IPS DF 6.9 (cell line): ENCODE measurements around the gene ADAMTSL2.

ENCODE experiments used
- DNase-seq: peaks from one replicate; pipeline ENCODE4 v3.0.0-alpha.2; 2013; ENCODE audit warnings: low read depth, low spot score
- H3K27ac ChIP-seq: one replicate; pipeline ENCODE4 v1.5.1; 2013; ENCODE audit warnings: low read length, control low read depth
- H3K27me3 ChIP-seq: 2 replicates; pipeline ENCODE4 v1.6.1; 2013; ENCODE audit warnings: mild to moderate bottlenecking, low read length; ENCODE audit not compliant: control insufficient read depth, insufficient read depth
- H3K36me3 ChIP-seq: 2 replicates; pipeline ENCODE4 v1.6.1; 2013; ENCODE audit warnings: low read length; ENCODE audit not compliant: control insufficient read depth, insufficient read depth
- H3K4me1 ChIP-seq: 2 replicates; pipeline ENCODE4 v1.6.1; 2013; ENCODE audit warnings: low read length; ENCODE audit not compliant: control insufficient read depth, insufficient read depth
- H3K4me3 ChIP-seq: 2 replicates; pipeline ENCODE4 v1.5.1; 2013; ENCODE audit warnings: mild to moderate bottlenecking, low read length
- H3K9me3 ChIP-seq: 2 replicates; pipeline ENCODE4 v1.6.1; 2013; ENCODE audit warnings: low read length, inconsistent platforms; ENCODE audit not compliant: control insufficient read depth, insufficient read depth
- WGBS: extraction: QIAGEN DNeasy Blood & Tissue Kit; methylation state at CpG from one replicate; pipeline ENCODE4 v1.1.7; 2013; ENCODE audit warnings: mixed read lengths, missing lambda C conversion rate; ENCODE audit not compliant: insufficient read length, insufficient coverage; 5-methylcytosine and 5-hydroxymethylcytosine counted together

ADAMTSL2 gene

DNA sequence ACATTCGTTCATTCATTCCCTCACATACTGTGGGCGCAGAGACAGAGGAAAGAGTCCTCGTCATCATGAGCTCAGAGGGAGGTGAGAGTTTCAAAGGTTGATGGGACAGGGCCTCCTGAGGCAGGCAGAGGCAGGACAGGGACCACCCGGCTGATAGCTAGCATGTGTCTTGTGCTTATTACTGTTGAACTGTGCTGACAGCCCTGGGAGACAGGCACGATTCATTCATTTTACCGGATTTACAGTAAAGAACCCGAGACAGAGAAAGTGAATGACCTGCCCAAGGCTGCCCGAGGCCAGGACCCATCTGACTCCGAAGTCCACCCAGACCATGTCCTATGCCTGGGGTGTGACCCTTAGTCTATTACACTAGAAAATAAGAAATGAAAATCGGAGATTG is 79.6 kb downstream of the ADAMTSL2 start:
- no peak overlapping the region for H3K4me3 ChIP-seq
- no peaks in the 10 kb centered on the region for H3K27me3 ChIP-seq
- no peaks in the 10 kb centered on the region for H3K36me3 ChIP-seq
- no peak for DNase-seq
- no peak overlapping the region for H3K27ac ChIP-seq
- no peaks in the 10 kb centered on the region for H3K9me3 ChIP-seq
- no CpG with 5 or more reads among the region's 10 CpGs for WGBS
- no peaks in the 10 kb centered on the region; the same call in 1 of the 2 replicates for H3K4me1 ChIP-seq

DNA sequence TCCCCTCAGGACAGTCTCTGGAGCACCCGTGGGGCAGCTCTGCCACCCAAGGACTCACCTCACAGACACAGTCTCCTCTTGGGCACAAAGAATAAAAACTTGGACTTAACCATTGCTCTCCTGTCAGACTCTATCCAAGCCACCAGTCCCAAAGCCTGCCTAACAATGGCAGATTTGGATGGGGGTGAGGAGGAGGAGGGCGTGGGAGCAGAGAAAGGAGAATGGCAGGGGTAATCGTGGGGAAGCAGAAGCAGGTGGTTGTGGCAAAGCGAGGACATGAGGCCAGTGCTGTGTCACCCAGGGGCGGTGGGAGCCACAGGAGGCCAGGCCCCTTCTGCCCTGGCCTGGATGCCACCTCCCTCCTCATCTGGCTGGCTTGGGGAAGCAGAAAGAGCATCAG is 80.2 kb downstream of the ADAMTSL2 start:
- H3K27ac ChIP-seq: no peak overlapping the region
- no CpG with 5 or more reads among the region's 5 CpGs for WGBS

DNA sequence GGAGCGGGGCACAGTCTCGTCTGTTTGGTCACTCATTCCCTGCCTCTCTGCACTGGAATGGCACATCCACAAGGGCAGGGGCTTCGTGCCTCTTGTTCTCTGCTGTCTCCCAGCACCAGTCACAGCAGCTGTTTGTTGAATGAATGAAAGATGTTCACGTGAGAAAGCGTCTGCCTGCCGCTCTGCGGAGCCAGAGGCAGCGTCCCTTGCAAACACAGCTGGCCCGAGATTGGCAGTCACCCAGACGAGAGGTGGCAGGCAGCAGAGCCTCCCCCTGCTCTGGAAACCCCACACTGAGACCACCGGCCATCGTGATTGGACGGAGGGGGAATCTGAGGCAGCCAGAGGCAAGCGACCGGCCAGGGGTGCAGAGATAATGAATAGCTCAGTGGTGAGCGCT is 80.7 kb downstream of the ADAMTSL2 start:
- H3K4me1 ChIP-seq: no peaks in the 10 kb centered on the region; the same call in 1 of the 2 replicates

More for the DNA sequence above, 80.2 kb downstream of the ADAMTSL2 start:
- Histone ChIP-seq H3K4me1 (no peaks in the 10 kb centered on the region; the same call in 1 of the 2 replicates), H3K27me3 (no peaks in the 10 kb centered on the region), H3K4me3 (no peak overlapping the region), H3K36me3 (no peaks in the 10 kb centered on the region), H3K9me3 (no peaks in the 10 kb centered on the region)
- DNase-seq: no peak

DNA sequence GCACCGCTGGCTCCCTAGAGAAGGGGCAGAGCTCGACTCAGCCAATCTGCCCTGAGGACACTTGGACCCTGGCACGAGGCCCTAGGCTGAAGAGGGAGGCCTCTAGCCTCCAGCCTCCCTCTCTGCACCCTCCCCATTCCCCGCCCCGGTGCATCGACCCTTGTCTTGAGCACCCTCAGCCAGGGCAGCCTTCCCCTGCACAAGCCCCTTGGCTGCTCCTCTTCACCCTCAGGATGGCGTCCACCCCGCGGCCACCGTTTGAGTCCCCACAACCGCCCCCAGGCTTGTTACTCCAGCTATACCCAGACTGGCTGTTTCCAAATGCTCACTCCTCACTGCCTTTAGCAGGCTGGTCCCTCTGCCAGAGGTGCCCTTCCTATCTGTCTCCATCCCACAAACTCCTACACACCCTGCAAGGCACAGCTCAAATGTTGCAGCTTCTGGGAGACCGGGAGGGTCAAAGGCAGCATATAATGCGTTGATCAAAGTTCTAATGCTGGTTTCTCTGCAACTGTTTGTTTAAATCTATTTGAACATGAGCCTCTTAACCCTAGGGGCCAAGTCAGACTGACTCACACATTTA is 81.2 kb downstream of the ADAMTSL2 start:
- Histone ChIP-seq H3K36me3 (no peaks in the 10 kb centered on the region), H3K27me3 (no peaks in the 10 kb centered on the region), H3K9me3 (no peaks in the 10 kb centered on the region), H3K27ac (no peak overlapping the region), H3K4me3 (no peak overlapping the region), H3K4me1 (no peaks in the 10 kb centered on the region; the same call in 1 of the 2 replicates)
- no CpG with 5 or more reads among the region's 13 CpGs for WGBS
- DNase-seq: no peak

More for the DNA sequence above, 80.7 kb downstream of the ADAMTSL2 start:
- Histone ChIP-seq H3K36me3 (no peaks in the 10 kb centered on the region), H3K4me3 (no peak overlapping the region), H3K9me3 (no peaks in the 10 kb centered on the region), H3K27ac (no peak overlapping the region), H3K27me3 (no peaks in the 10 kb centered on the region)
- WGBS: no CpG with 5 or more reads among the region's 16 CpGs
- no peak for DNase-seq

DNA sequence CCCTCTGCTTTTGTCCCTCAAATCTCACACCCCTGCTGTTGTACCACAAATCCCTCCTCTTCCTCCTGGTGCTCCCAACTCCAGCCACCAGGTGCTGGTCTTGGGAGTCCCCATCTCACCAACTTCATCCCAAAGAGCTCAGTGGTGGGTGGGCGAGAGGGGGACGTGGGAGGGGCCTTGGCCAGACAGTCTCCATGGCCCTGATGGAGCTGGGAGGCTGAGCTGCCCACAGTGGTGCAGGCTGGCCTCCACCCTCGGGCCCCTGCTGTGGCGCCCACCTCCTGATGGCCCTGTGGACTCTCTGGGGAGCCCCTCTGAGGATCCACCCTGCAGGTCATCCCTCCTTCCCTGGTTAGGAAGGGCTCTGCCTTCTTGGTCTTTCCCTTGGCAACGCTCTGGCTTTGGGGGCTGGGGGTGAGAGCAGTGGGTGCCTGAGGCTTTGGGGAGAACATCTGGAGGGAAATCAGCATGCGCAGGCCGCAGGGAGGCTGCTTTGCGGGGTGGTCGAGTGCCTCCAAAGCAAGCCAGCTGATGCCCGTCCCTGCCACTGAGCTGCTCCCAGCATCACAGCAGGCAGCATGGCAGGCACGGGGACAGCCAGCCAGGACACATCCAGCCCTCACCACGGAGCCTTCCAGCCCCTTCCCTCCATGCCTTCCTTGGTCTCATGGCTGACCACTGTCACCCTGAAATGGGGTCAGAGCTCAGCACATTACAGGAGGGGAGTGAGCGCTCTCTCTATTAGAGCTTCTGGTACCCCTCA is 82.3 kb downstream of the ADAMTSL2 start:
- no peaks in the 10 kb centered on the region for H3K27me3 ChIP-seq
- no CpG with 5 or more reads among the region's 13 CpGs for WGBS
- no peaks in the 10 kb centered on the region for H3K36me3 ChIP-seq
- no peaks in the 10 kb centered on the region; the same call in 1 of the 2 replicates for H3K4me1 ChIP-seq
- no peak for DNase-seq
- H3K9me3 ChIP-seq: no peaks in the 10 kb centered on the region
- H3K4me3 ChIP-seq: no peak overlapping the region
- H3K27ac ChIP-seq: no peak overlapping the region

DNA sequence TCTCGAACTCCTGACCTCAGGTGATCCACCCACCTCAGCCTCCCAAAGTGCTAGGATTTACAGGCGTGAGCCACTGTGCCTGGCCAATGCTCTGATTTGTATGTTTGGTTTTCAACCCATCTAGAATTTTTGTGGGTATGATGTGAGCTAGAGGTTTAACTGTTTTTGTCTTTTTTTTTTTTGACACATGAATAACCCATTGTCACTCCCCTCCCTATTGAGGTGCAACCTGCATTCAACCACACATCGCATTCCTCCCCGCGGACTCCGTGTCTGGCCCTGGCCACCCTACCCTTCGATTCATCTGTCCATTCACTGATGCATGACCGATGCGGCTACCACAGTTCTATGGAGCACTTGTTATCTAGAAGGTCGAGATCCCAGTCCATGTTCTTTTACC is 84.2 kb downstream of the ADAMTSL2 start:
- Histone ChIP-seq H3K27ac (no peak overlapping the region), H3K27me3 (no peaks in the 10 kb centered on the region), H3K9me3 (no peaks in the 10 kb centered on the region), H3K36me3 (no peaks in the 10 kb centered on the region), H3K4me3 (no peak overlapping the region), H3K4me1 (no peaks in the 10 kb centered on the region; the same call in 1 of the 2 replicates)
- no CpG with 5 or more reads among the region's 10 CpGs for WGBS
- DNase-seq: no peak

DNA sequence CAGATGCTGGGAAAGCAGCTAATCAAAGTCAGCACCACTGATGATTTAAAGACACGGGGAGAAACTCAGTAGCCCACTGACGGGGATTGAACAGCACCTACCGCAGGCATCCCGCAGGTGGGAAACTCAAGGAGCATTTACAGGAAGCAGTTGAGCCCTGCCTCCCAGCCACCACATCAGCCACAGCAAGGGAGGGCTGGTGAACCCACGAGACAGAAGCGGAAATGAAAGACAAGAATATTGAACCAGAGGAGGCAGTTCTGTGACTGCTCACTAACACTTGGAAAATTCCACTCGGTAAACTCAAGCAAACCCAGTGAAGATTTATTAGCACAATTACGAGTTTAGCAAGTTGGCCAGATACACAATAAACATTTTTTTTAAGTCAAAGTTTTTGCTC is 85.3 kb downstream of the ADAMTSL2 start:
- Histone ChIP-seq H3K27me3 (no peaks in the 10 kb centered on the region), H3K27ac (no peak overlapping the region), H3K4me1 (no peaks in the 10 kb centered on the region; the same call in 1 of the 2 replicates), H3K9me3 (no peaks in the 10 kb centered on the region), H3K4me3 (no peak overlapping the region), H3K36me3 (no peaks in the 10 kb centered on the region)
- DNase-seq: no peak
- WGBS: no CpG with 5 or more reads among the region's 8 CpGs

DNA sequence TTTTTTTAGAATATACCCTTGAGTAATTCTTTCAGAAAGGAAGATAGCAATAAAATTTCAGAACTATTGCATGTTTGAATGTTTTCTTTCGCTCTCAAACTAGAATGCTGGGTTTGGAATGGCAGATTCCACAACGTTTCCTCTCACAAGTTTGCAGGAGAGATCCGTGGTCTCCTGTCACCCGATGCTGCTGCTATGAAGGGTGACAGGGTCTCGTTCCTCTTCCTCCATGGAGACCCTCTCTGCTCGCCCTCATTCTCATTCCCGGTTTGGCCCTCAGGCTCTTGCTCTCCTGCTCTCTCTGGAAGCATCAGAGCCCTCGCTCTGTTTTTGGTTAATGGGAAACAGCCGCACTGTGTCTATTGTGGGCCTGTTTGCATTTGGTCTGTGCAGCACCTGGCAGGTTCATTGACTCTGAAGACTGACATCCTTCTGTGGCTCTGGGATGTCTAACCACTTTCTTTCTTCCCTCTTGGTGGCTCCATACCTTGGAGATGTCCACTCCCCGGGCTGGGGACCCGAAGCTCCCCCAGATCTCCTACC is 87.3 kb downstream of the ADAMTSL2 start:
- Histone ChIP-seq H3K4me1 (no peaks in the 10 kb centered on the region), H3K27me3 (no peaks in the 10 kb centered on the region), H3K4me3 (no peak overlapping the region), H3K27ac (no peak overlapping the region), H3K36me3 (no peaks in the 10 kb centered on the region), H3K9me3 (no peaks in the 10 kb centered on the region)
- no peak for DNase-seq
- no CpG with 5 or more reads among the region's 11 CpGs for WGBS

DNA sequence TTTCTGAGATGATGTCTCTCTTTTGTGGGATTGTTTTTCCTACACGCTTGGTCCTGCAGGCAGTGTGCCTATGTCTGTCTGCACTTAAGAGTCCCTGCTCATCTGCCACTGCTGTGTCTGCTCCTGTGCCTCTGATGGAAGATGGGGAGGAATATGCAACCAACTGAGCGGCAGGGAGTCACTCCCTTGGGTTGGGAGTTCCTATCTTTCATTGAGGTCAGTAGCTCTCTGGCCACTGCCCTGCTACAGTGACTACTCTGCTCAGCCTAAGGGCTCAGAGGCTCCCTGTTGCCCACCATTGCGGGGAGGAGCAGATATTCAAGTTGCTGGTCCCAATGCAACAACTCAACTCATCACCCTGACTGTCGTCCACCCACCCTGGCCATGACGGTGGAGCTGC is 88.1 kb downstream of the ADAMTSL2 start:
- H3K27ac ChIP-seq: no peak overlapping the region
- H3K4me1 ChIP-seq: no peaks in the 10 kb centered on the region
- WGBS: no CpG with 5 or more reads among the region's 5 CpGs
- no peaks in the 10 kb centered on the region for H3K9me3 ChIP-seq
- H3K27me3 ChIP-seq: no peaks in the 10 kb centered on the region
- H3K4me3 ChIP-seq: no peak overlapping the region
- no peak for DNase-seq
- no peaks in the 10 kb centered on the region for H3K36me3 ChIP-seq
